Hepatocyte (in vitro differentiated cells): Measurements from ENCODE around the gene DPP9. TPM values are rescaled to one million over a fixed set of nuclear protein-coding genes. Genes with fewer than 3 reads are reported as not detected.

ENCODE experiments used
- DNase-seq: peaks from one replicate; pipeline ENCODE4 v3.0.0-alpha.2; 2016; ENCODE audit warnings: low spot score
- H2AFZ ChIP-seq: fragments of 200-600 bp; sonication (generic); 2 replicates; pipeline ENCODE4 v1.6.0; 2016; ENCODE audit warnings: antibody characterized with exemption, mild to moderate bottlenecking
- H3K27ac ChIP-seq: fragments of 200-600 bp; sonication (generic); 2 replicates; pipeline ENCODE4 v1.5.1; 2016; ENCODE audit warnings: mild to moderate bottlenecking
- H3K27me3 ChIP-seq: fragments of 200-600 bp; sonication (generic); 2 replicates; pipeline ENCODE4 v1.6.1; 2016
- H3K36me3 ChIP-seq: fragments of 200-600 bp; sonication (generic); replicated peaks from 2 replicates; pipeline ENCODE4 v1.5.1; 2016; ENCODE audit warnings: low read depth; ENCODE audit not compliant: insufficient read depth
- H3K4me1 ChIP-seq: fragments of 200-600 bp; sonication (generic); 2 replicates; pipeline ENCODE4 v1.5.1; 2016; ENCODE audit warnings: mild to moderate bottlenecking, moderate library complexity; ENCODE audit not compliant: insufficient read depth
- H3K4me2 ChIP-seq: fragments of 200-600 bp; sonication (generic); 2 replicates; pipeline ENCODE4 v1.6.0; 2016
- H3K4me3 ChIP-seq: fragments of 200-600 bp; sonication (generic); 2 replicates; pipeline ENCODE4 v1.5.1; 2016; ENCODE audit warnings: mild to moderate bottlenecking
- H3K79me2 ChIP-seq: fragments of 200-600 bp; sonication (generic); 2 replicates; pipeline ENCODE4 v1.6.0; 2017; ENCODE audit warnings: mild to moderate bottlenecking
- H3K9me2 ChIP-seq: fragments of 200-600 bp; sonication (generic); replicated peaks from 2 replicates; pipeline ENCODE4 v1.6.0; 2017; ENCODE audit warnings: mild to moderate bottlenecking; ENCODE audit not compliant: insufficient read depth
- H3K9me3 ChIP-seq: fragments of 200-600 bp; sonication (generic); 2 replicates; pipeline ENCODE4 v1.5.1; 2016; ENCODE audit warnings: low read depth, mild to moderate bottlenecking
- H4K20me1 ChIP-seq: fragments of 200-600 bp; sonication (generic); 2 replicates; pipeline ENCODE4 v1.6.0; 2016; ENCODE audit warnings: mild to moderate bottlenecking; ENCODE audit not compliant: insufficient read depth, poor library complexity, severe bottlenecking
- EZH2 ChIP-seq: fragments of 200-600 bp; sonication (generic); IDR thresholded peaks from 2 replicates; pipeline ENCODE4 v1.6.1; 2016; ENCODE audit warnings: antibody characterized with exemption, mild to moderate bottlenecking, borderline replicate concordance
- EZH2phosphoT487 ChIP-seq: fragments of 200-600 bp; sonication (generic); IDR thresholded peaks from one replicate; pipeline ENCODE4 v1.6.1; 2018; ENCODE audit warnings: antibody characterized with exemption, mild to moderate bottlenecking, low read depth, moderate library complexity; ENCODE audit not compliant: unreplicated experiment, severe bottlenecking
- WGBS: methylation state at CpG from one replicate; pipeline ENCODE4 v1.1.6; 2016; ENCODE audit warnings: low lambda C conversion rate; ENCODE audit errors: missing lambda C conversion rate; 5-methylcytosine and 5-hydroxymethylcytosine counted together
- polyA plus RNA-seq: library from polyadenylated mRNA; unstranded; fragments of >200 nt; fragmentation: Nextera tagmentation; extraction: Ambion mirVana; gene quantifications from 2 replicates; pipeline ENCODE4 v1.2.1, GENCODE V29; 2016
- total RNA-seq: library from RNA; depleted of rRNA; stranded (reverse); fragments of >200 nt; gene quantifications from 2 replicates; pipeline ENCODE4 v1.2.3, GENCODE V29; 2014
- TF ChIP-seq, protein P1 (sequence below): fragments of 200-600 bp; sonication (generic); IDR thresholded peaks from 2 replicates; pipeline ENCODE4 v1.5.1; 2016; ENCODE audit warnings: antibody characterized with exemption, mild to moderate bottlenecking; ENCODE audit not compliant: poor library complexity

DPP9 gene
- total and polyA plus RNA-seq, 2 experiments from 2014 or later = 27.6 to 32.7 TPM

DNA sequence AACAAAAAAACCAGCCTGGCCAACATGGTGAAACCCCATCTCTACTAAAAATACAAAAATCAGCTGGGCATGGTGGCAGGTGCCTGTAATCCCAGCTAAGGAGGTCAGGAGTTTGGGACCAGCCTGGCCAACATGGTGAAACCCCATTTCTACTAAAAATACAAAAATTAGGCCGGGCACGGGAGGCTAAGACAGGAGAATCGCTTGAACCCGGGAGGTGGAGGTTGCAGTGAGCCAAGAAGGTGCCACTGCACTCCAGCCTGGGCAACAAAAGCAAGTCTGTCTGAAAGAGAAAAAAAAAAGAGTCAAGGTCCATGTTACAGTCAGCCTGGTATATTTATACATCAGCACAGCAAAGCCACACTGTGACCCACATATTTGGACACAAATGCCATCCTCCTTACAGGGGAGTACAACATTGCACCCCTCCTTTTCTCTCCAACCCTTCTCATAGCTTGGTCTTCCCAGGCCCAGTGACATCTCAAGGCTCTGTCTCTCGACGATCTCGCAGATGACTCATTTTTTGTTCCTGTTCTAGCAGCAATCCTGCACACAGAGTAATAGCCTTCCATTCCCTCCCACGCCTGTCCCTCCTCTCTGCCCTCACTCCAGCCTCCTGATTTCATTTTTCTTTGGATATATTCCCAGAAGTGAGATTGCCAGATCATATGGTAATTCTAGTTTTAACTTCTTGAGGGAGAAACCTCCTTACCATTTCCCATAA is 21.0 kb upstream of the DPP9 start:
- WGBS = 64% methylated on average over 8 of the region's 8 CpGs
- no peaks in the 10 kb centered on the region for H3K27me3 ChIP-seq
- peak; percentile 74 for DNase-seq
- no peaks in the 10 kb centered on the region for H3K9me2 ChIP-seq
- H4K20me1 ChIP-seq = no peaks in the 10 kb centered on the region
- no peaks in the 10 kb centered on the region for H3K4me1 ChIP-seq
- H3K36me3 ChIP-seq = no peaks in the 10 kb centered on the region
- H3K27ac ChIP-seq = no peak overlapping the region
- H3K79me2 ChIP-seq = no peaks in the 10 kb centered on the region
- H3K4me2 ChIP-seq = no peak overlapping the region
- no peak overlapping the region for H3K4me3 ChIP-seq
- no peak overlapping the region for H2AFZ ChIP-seq
- H3K9me3 ChIP-seq = no peaks in the 10 kb centered on the region
- TF ChIP-seq, protein P1, sequence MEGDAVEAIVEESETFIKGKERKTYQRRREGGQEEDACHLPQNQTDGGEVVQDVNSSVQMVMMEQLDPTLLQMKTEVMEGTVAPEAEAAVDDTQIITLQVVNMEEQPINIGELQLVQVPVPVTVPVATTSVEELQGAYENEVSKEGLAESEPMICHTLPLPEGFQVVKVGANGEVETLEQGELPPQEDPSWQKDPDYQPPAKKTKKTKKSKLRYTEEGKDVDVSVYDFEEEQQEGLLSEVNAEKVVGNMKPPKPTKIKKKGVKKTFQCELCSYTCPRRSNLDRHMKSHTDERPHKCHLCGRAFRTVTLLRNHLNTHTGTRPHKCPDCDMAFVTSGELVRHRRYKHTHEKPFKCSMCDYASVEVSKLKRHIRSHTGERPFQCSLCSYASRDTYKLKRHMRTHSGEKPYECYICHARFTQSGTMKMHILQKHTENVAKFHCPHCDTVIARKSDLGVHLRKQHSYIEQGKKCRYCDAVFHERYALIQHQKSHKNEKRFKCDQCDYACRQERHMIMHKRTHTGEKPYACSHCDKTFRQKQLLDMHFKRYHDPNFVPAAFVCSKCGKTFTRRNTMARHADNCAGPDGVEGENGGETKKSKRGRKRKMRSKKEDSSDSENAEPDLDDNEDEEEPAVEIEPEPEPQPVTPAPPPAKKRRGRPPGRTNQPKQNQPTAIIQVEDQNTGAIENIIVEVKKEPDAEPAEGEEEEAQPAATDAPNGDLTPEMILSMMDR = no peak
- TF ChIP-seq EZH2 (no peak), EZH2phosphoT487 (no peak)

DNA sequence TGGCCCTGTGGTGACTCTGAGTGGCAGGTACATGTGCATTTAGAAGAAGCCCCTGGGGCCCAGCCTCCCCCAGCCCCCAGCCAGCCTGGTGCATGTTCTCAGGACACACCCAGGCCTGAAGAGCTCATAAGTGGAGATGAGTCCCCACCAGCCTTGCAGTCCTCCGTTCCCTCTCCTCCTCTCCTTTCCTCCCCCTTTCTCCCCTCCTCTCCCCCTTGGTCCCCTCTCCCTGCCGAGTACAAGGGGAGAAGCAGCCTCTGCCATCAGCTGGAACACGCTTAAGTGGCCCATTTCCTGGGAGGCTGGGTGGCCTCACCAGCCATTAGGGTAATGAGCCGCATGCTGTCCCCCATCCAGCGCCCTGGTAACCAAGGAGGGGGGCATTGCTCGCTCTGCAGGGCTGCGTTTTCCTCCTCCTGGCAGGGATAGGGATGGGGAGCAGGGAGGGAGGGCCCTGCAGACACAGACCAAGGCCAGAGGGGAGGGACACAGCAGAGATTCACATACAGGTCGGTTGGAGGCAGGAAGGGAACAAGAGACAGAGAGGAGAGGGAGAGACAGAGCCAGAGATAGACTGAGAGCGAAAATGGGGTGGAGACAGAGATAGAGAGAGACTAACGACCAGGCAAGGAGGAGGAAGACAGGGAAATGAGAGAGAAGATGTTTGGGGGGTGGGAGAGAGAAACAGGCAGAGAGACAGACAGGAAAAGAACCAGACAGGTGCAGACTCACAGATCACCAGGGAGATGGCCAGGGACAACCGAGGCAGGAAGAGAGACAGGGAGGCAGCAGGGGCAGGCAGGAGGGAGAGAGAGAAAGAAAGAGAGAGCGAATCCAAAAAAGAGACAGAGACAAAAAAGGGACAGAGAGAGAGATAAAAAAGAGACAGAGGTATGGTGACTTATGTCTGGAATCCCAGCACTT is 19.3 kb upstream of the DPP9 start:
- no peaks in the 10 kb centered on the region for H3K36me3 ChIP-seq
- DNase-seq = no peak
- H3K27me3 ChIP-seq = no peaks in the 10 kb centered on the region
- H3K4me3 ChIP-seq = no peak overlapping the region
- no peaks in the 10 kb centered on the region for H3K79me2 ChIP-seq
- no peak overlapping the region for H2AFZ ChIP-seq
- H3K9me3 ChIP-seq = no peaks in the 10 kb centered on the region
- TF ChIP-seq, protein P1 = no peak
- TF ChIP-seq EZH2phosphoT487 = no peak
- H3K4me2 ChIP-seq = no peak overlapping the region
- WGBS = 33% methylated on average over 11 of the region's 12 CpGs
- no peaks in the 10 kb centered on the region for H3K4me1 ChIP-seq
- no peak overlapping the region for H3K27ac ChIP-seq
- H3K9me2 ChIP-seq = no peaks in the 10 kb centered on the region
- H4K20me1 ChIP-seq = no peaks in the 10 kb centered on the region

DNA sequence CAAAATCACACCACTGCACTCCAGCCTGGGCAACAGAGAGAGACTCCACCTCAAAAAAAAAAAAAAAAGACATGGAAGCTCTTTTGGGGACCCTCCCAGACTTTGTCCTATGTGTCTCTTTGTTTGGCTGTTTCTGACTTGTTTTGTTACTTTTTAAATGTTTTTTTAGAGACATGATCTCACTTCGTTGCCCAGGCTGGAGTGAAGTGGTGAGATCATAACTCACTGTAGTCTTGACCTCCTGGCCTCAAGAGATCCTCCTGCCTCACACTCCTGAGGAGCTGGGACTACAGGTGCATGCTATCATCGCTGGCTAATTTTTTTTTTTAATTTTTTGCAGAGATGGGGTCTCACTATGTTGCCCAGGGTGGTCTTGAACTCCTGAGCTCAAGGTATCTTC is 16.4 kb upstream of the DPP9 start:
- H4K20me1 ChIP-seq = no peaks in the 10 kb centered on the region
- no peak overlapping the region for H2AFZ ChIP-seq

More for the DNA sequence above, 16.4 kb upstream of the DPP9 start:
- Histone ChIP-seq H3K9me3 (no peaks in the 10 kb centered on the region), H3K27me3 (no peaks in the 10 kb centered on the region), H3K36me3 (no peaks in the 10 kb centered on the region), H3K4me2 (no peak overlapping the region), H3K4me3 (no peak overlapping the region), H3K9me2 (no peaks in the 10 kb centered on the region), H3K79me2 (no peaks in the 10 kb centered on the region), H3K27ac (no peak overlapping the region), H3K4me1 (no peaks in the 10 kb centered on the region)
- no peak for DNase-seq
- WGBS = 85% methylated on average over 2 of the region's 2 CpGs
- TF ChIP-seq, protein P1 = no peak
- TF ChIP-seq EZH2 = no peak
